ENCODE measurements around the gene OXSM. TPM values are rescaled to one million over a fixed set of nuclear protein-coding genes. Genes with fewer than 3 reads are reported as not detected.

Gene OXSM
- total and polyA plus RNA-seq, 10 of the 15 experiments (the other 5 are each of a cell fraction or from before 2014, with no cell fraction given), result 12.9 to 37.5 (median 22.1) TPM

Other genes with a start within 250 kb of the OXSM start
- 89.9 and 113 TPM in 2 replicates for gene TOP2B, start 125.2 kb upstream of the OXSM start, total RNA-seq (2014; rRNA removed)
- gene TOP2B, start 125.2 kb upstream of the OXSM start, total RNA-seq (2014; rRNA removed; fragmentation: Illumina TruSeq; extraction: Trizol), result 130 and 138 TPM in 2 replicates
- gene TOP2B, start 125.2 kb upstream of the OXSM start, total RNA-seq (2021), result 111 and 116 TPM in 2 replicates
- 119 and 187 TPM in 2 replicates for gene TOP2B, start 125.2 kb upstream of the OXSM start, polyA plus RNA-seq (2011; rRNA removed)
- gene TOP2B, start 125.2 kb upstream of the OXSM start, polyA plus RNA-seq (2014; fragmentation: Illumina TruSeq; extraction: Trizol), result 134 and 183 TPM in 2 replicates
- 10 to 100 TPM; 34.2 to 57.5 TPM for gene TOP2B, start 125.2 kb upstream of the OXSM start, polyA plus RNA-seq (2014; fragmentation: Nextera tagmentation; extraction: Ambion mirVana)
- 68.2 and 76.8 TPM in 2 replicates for gene TOP2B, start 125.2 kb upstream of the OXSM start, polyA plus RNA-seq (2014; rRNA removed)
- gene TOP2B, start 125.2 kb upstream of the OXSM start, polyA plus RNA-seq (2016; fragmentation: Nextera tagmentation; extraction: Ambion mirVana), result 10 to 100 TPM; 28.6 to 69.9 TPM
- gene NGLY1, start 6.6 kb upstream of the OXSM start, total RNA-seq (2014; rRNA removed), result 39.5 and 48.4 TPM in 2 replicates
- 54.0 and 57.4 TPM in 2 replicates for gene NGLY1, start 6.6 kb upstream of the OXSM start, total RNA-seq (2014; rRNA removed; fragmentation: Illumina TruSeq; extraction: Trizol)
- gene NGLY1, start 6.6 kb upstream of the OXSM start, total RNA-seq (2021), result 44.6 and 47.7 TPM in 2 replicates
- 54.0 and 78.5 TPM in 2 replicates for gene NGLY1, start 6.6 kb upstream of the OXSM start, polyA plus RNA-seq (2011; rRNA removed)
- 46.3 and 57.7 TPM in 2 replicates for gene NGLY1, start 6.6 kb upstream of the OXSM start, polyA plus RNA-seq (2014; fragmentation: Illumina TruSeq; extraction: Trizol)
- 10 to 100 TPM; 29.8 to 32.2 TPM for gene NGLY1, start 6.6 kb upstream of the OXSM start, polyA plus RNA-seq (2014; fragmentation: Nextera tagmentation; extraction: Ambion mirVana)
- gene NGLY1, start 6.6 kb upstream of the OXSM start, polyA plus RNA-seq (2014; rRNA removed), result 27.5 and 33.8 TPM in 2 replicates
- 10 to 100 TPM; 60.2 to 73.5 TPM for gene NGLY1, start 6.6 kb upstream of the OXSM start, polyA plus RNA-seq (2016; fragmentation: Nextera tagmentation; extraction: Ambion mirVana)